Hepatocyte (in vitro differentiated cells): Measurements from ENCODE around the gene CYP27A1.

Experiments
- CTCF ChIP-seq: fragments of 200-600 bp; sonication (generic); IDR thresholded peaks from 2 replicates; pipeline ENCODE4 v1.5.1; 2016; ENCODE audit warnings: antibody characterized with exemption, mild to moderate bottlenecking; ENCODE audit not compliant: poor library complexity
- EZH2phosphoT487 ChIP-seq: fragments of 200-600 bp; sonication (generic); IDR thresholded peaks from one replicate; pipeline ENCODE4 v1.6.1; 2018; ENCODE audit warnings: antibody characterized with exemption, mild to moderate bottlenecking, low read depth, moderate library complexity; ENCODE audit not compliant: unreplicated experiment, severe bottlenecking

GRCh38 chr2:218802386-218802994, 20.5 kb downstream of the CYP27A1 start:
- no peak for TF ChIP-seq CTCF
- TF ChIP-seq EZH2phosphoT487 = no peak
